HPDE6-E6E7 (cell line): ENCODE data around the gene TMC2.

Experiments used
- DNase-seq: peaks from one replicate; pipeline ENCODE4 v3.0.0; 2011; ENCODE audit warnings: missing footprints; ENCODE audit errors: extremely low spot score

Gene TMC2

GRCh38 chr20:2626853-2627541 lies 90.6 kb downstream of the TMC2 start:
- DNase-seq, result no peak

- DNase-seq, result no peak
Measured at GRCh38 chr20:2631228-2631627, 94.9 kb downstream of the TMC2 start.

- no peak for DNase-seq
Measured at GRCh38 chr20:2633381-2633780, 97.0 kb downstream of the TMC2 start.

GRCh38 chr20:2637246-2637645 lies 100.9 kb downstream of the TMC2 start:
- DNase-seq, result no peak

GRCh38 chr20:2640260-2640659 lies 103.9 kb downstream of the TMC2 start:
- DNase-seq, result no peak

- no peak for DNase-seq
Measured at GRCh38 chr20:2640899-2641298, 104.5 kb downstream of the TMC2 start.

GRCh38 chr20:2643708-2644107 lies 107.3 kb downstream of the TMC2 start:
- no peak for DNase-seq

GRCh38 chr20:2651772-2652723 lies 115.7 kb downstream of the TMC2 start, which contains the start of gene NOP56:
Gene NOP56 (plus strand): TSS chr20:2652632. CDS start chr20:2652661, 29 bp downstream.
- DNase-seq, result peak; percentile 94

- no peak for DNase-seq
Measured at GRCh38 chr20:2652724-2653555, 116.6 kb downstream of the TMC2 start.

- DNase-seq, result no peak
Measured at GRCh38 chr20:2653556-2654383, 117.4 kb downstream of the TMC2 start.

- no peak for DNase-seq
Measured at GRCh38 chr20:2654384-2654822, 118.0 kb downstream of the TMC2 start.

- DNase-seq, result no peak
Measured at GRCh38 chr20:2654831-2655230, 118.5 kb downstream of the TMC2 start.

GRCh38 chr20:2655331-2656116 lies 119.2 kb downstream of the TMC2 start:
- no peak for DNase-seq

- no peak for DNase-seq
Measured at GRCh38 chr20:2656471-2657117, 120.2 kb downstream of the TMC2 start.

GRCh38 chr20:2657241-2657640 lies 120.9 kb downstream of the TMC2 start:
- no peak for DNase-seq

- DNase-seq, result no peak
Measured at GRCh38 chr20:2657674-2658073, 121.3 kb downstream of the TMC2 start.

GRCh38 chr20:2658414-2659354 lies 122.3 kb downstream of the TMC2 start:
- DNase-seq, result no peak

GRCh38 chr20:2659547-2659946 lies 123.2 kb downstream of the TMC2 start:
- DNase-seq, result no peak
